Rectal smooth muscle tissue (tissue), 1 donor: ENCODE measurements around the gene MARK2.
"Not testable (repeated sequence)": the region's sequence is repeated elsewhere in the genome, so short reads cannot be mapped to it uniquely, and the experiment has no call there.

Source experiments
- H3K27ac ChIP-seq: one replicate; pipeline ENCODE4 v1.7.0; 2013; ENCODE audit warnings: low read depth, low read length, inconsistent platforms
- H3K27me3 ChIP-seq: one replicate; pipeline ENCODE4 v1.7.0; 2013; ENCODE audit warnings: low read length; ENCODE audit not compliant: control insufficient read depth, insufficient read depth
- H3K36me3 ChIP-seq: one replicate; pipeline ENCODE4 v1.7.0; 2013; ENCODE audit warnings: low read length; ENCODE audit not compliant: control insufficient read depth, insufficient read depth
- H3K4me1 ChIP-seq: one replicate; pipeline ENCODE4 v1.7.0; 2013; ENCODE audit warnings: low read length; ENCODE audit not compliant: control insufficient read depth, insufficient read depth
- H3K4me3 ChIP-seq: one replicate; pipeline ENCODE4 v1.7.0; 2013; ENCODE audit warnings: low read length
- H3K9ac ChIP-seq: one replicate; pipeline ENCODE4 v1.7.0; 2013; ENCODE audit warnings: low read length

MARK2 gene

DNA sequence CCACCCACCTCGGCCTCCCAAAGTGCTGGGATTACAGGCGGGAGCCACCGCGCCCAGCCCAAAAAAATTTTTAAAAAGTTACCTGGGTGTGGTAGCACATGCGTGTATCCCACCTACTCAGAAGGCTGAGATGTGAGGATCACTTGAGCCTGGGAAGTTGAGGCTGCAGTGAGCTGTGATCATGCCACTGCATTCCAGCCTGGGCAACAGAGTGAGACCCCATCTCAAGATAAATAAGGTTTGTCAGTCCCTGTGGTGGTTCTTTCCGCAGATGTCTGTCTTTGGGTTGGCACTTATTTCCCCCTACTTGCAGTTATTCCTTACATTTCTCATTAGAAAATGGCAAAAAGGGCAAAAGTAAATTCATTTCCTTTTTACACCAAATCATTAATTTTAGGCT is 8.0 kb downstream of the MARK2 start:
- Histone ChIP-seq H3K4me1 (no peaks in the 10 kb centered on the region), H3K4me3 (no peak overlapping the region), H3K9ac (no peak overlapping the region), H3K27ac (no peak overlapping the region), H3K36me3 (peaks cover 5% of the 10 kb centered on the region), H3K27me3 (no peaks in the 10 kb centered on the region)

GRCh38 chr11:63847363-63847762 is 8.5 kb downstream of the MARK2 start:
- no peak overlapping the region for H3K4me3 ChIP-seq
- H3K36me3 ChIP-seq: peaks cover 5% of the 10 kb centered on the region
- no peak overlapping the region for H3K27ac ChIP-seq
- no peaks in the 10 kb centered on the region for H3K27me3 ChIP-seq
- no peaks in the 10 kb centered on the region for H3K4me1 ChIP-seq
- no peak overlapping the region for H3K9ac ChIP-seq

DNA sequence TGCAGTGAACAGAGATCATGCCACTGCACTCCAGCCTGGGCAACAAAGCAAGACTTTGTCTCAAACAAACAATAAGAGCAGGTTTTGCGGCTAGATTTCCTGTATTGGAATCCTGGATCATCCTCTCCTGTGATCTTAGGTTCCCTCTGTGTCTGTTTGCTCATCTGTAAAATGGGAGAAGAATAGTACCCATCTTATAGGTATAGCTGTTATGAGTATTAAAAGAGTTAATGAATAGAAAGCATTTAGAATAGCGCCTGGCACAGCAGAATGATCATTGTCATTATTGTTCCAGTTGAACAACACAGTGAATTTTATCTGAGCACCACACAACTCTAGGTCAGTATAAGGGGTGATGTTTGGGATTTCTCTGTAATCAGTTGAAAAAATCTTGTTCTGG is 10.8 kb downstream of the MARK2 start:
- no peaks in the 10 kb centered on the region for H3K4me1 ChIP-seq
- peaks cover 5% of the 10 kb centered on the region for H3K36me3 ChIP-seq
- no peak overlapping the region for H3K9ac ChIP-seq
- H3K27ac ChIP-seq: no peak overlapping the region
- H3K4me3 ChIP-seq: no peak overlapping the region
- H3K27me3 ChIP-seq: no peaks in the 10 kb centered on the region

DNA sequence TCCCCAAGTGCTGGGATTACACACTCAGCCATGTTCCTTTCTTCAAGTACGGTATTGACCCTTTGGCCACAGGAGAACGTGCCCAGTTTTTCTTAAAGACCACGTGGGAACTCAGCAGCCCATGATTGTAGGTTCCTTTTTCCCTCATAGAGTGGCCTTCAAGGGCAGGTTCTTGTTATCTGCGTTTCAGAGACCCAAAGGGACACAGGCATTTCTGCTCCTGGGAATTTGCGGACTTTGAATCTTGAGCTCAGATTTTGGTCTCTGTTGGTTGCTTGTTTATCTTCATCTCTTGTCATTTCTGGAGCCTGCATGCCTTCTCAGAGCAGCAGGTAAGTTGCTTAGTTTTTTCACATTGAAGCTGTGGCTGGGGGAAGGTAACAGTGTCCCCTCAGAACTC is 12.0 kb downstream of the MARK2 start:
- Histone ChIP-seq H3K27ac (no peak overlapping the region), H3K4me3 (peak overlapping the region; percentile 27), H3K27me3 (no peaks in the 10 kb centered on the region), H3K36me3 (peaks cover 2% of the 10 kb centered on the region), H3K9ac (no peak overlapping the region), H3K4me1 (no peaks in the 10 kb centered on the region)

- Histone ChIP-seq H3K27me3 (no peaks in the 10 kb centered on the region), H3K9ac (no peak overlapping the region), H3K4me1 (no peaks in the 10 kb centered on the region), H3K27ac (no peak overlapping the region), H3K36me3 (peaks cover 2% of the 10 kb centered on the region), H3K4me3 (peak overlapping the region; percentile 27)
These were observed 12.5 kb downstream of the MARK2 start for GRCh38 chr11:63851364-63851763.

DNA sequence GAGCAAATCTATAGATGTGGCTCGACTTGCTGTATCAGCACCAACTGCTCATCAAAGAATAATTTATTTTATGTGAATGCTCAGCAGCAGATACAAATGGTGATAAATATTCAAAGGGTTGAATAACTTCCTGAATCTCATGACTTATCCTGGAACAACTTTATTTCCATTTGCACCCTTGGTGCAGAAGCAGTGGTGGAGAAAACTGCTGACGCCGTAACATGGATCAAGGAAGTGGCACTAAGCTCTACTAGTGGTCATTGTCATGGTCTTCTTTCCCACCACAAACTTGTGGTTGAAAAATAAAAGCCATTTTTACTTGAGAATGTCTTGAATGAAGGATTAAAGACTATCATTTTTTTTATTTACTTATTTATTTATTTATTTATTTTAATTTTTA is 14.6 kb downstream of the MARK2 start:
- no peaks in the 10 kb centered on the region for H3K27me3 ChIP-seq
- no peak overlapping the region for H3K4me3 ChIP-seq
- no peaks in the 10 kb centered on the region for H3K4me1 ChIP-seq
- H3K27ac ChIP-seq: no peak overlapping the region
- H3K36me3 ChIP-seq: peaks cover 2% of the 10 kb centered on the region
- H3K9ac ChIP-seq: no peak overlapping the region

GRCh38 chr11:63854696-63855095 is 15.8 kb downstream of the MARK2 start:
- Histone ChIP-seq H3K4me1 (no peaks in the 10 kb centered on the region), H3K9ac (no peak overlapping the region), H3K27ac (no peak overlapping the region), H3K4me3 (no peak overlapping the region), H3K36me3 (peaks cover 2% of the 10 kb centered on the region), H3K27me3 (no peaks in the 10 kb centered on the region)

DNA sequence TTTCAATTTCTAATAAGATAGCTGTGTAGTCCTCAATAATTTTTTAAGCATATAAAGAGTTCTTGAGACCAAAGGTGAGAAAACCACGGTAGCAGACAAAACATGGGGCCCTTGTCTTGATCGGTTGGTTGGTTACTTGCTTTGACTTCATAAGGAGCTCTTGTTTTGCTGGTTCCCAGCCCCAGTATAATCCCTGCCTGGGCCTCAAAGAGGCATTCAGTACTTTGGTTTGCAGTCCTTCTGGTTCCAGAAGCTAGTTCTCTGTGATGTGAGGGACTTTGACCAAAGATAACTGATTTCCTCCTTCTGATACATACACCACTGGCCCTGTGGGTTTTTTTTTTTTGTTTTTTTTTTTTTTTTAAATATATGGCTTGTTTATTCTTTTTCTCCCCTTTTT is 17.1 kb downstream of the MARK2 start:
- no peaks in the 10 kb centered on the region for H3K4me1 ChIP-seq
- H3K4me3 ChIP-seq: no peak overlapping the region
- no peaks in the 10 kb centered on the region for H3K27me3 ChIP-seq
- H3K36me3 ChIP-seq: peaks cover 1% of the 10 kb centered on the region
- no peak overlapping the region for H3K27ac ChIP-seq
- no peak overlapping the region for H3K9ac ChIP-seq

DNA sequence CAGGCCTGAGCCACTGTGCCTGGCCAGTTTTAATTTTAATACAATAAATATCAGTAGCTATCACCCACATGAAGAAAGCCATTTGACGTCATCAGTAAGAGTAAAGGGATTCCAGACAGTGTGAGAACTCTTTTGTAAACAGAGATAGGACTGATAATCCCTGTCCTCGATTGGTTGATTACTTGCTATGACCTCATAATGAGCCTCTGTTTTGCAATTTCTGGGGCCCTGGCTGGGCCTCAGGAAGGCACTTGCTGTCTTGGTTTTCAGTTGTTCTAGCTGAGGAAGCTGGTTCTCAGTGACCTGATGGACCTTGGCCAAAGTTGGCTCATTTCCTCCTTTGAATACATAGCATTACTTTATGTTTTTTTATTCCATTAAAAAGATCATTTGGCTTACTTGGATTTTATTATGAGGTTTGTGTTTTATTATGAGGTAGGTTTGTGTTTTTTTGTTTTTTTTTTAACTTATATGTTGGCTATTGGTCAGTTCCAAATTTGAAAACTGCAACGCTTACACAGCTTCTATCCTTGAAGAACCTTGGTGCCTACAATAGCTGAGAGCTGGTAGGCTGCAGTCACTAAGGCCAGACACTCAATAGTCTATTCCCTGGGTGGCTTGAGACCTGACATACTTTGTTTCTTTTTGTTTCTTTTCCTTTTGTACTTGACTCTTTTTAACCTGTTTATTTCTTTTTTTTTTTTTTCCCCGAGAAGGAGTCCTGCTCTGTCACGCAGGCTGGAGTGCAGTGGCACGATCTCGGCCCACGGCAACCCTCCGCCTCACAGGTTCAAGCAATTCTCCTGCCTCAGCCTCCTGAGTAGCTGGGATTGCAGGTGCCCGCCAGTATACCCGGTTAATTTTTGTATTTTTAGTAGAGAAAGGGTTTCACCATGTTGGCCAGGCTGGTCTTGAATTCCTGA is 20.0 kb downstream of the MARK2 start:
- Histone ChIP-seq H3K36me3 (peaks cover 4% of the 10 kb centered on the region), H3K27ac (no peak overlapping the region), H3K27me3 (no peaks in the 10 kb centered on the region), H3K4me3 (no peak overlapping the region), H3K4me1 (no peaks in the 10 kb centered on the region), H3K9ac (no peak overlapping the region)

GRCh38 chr11:63862923-63863322 is 24.0 kb downstream of the MARK2 start:
- H3K36me3 ChIP-seq: peaks cover 4% of the 10 kb centered on the region
- no peak overlapping the region for H3K4me3 ChIP-seq
- no peaks in the 10 kb centered on the region for H3K4me1 ChIP-seq
- no peaks in the 10 kb centered on the region for H3K27me3 ChIP-seq
- H3K27ac ChIP-seq: no peak overlapping the region
- H3K9ac ChIP-seq: no peak overlapping the region

DNA sequence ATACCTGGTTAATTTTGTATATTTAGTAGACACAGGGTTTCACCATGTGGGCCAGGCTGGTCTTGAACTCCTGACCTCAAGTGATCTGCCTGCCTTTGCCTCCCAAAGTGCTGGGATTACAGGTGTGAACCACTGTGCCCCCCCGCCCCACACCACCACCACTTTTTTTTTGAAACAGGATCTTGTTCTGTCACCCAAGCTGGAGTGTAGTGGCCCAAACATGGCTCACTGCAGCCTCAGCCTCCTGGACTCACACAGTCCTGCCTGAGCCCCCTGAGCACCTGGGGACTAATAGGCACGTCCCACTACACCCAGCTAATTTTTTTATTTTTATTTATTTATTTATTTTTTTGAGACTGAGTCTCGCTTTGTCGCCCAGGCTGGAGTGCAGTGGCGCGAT is 24.7 kb downstream of the MARK2 start:
- not testable (repeated sequence) for H3K9ac ChIP-seq, H3K27ac ChIP-seq, H3K4me3 ChIP-seq, H3K4me1 ChIP-seq, H3K27me3 ChIP-seq, H3K36me3 ChIP-seq

DNA sequence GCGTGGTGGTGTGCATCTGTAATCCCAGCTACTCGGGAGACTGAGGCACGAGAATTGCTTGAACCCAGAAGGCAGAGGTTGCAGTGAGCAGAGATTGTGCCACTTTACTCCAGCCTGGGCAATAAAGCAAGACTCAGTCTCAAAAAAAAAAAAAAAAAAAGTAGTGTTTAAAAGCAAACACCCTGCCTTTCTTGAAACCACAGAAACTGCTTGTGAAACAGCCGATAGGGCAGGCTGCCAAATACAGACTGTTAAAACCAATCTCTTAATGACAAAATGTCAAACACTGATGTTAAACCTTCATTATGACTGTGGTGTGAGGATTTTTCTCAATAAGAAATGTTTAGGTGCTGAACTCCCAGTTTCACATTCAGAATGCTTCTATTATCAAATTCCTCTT is 27.3 kb downstream of the MARK2 start:
- peaks cover 4% of the 10 kb centered on the region for H3K4me1 ChIP-seq
- no peaks in the 10 kb centered on the region for H3K27me3 ChIP-seq
- H3K9ac ChIP-seq: no peak overlapping the region
- H3K27ac ChIP-seq: no peak overlapping the region
- no peak overlapping the region for H3K4me3 ChIP-seq
- H3K36me3 ChIP-seq: peaks cover 4% of the 10 kb centered on the region

DNA sequence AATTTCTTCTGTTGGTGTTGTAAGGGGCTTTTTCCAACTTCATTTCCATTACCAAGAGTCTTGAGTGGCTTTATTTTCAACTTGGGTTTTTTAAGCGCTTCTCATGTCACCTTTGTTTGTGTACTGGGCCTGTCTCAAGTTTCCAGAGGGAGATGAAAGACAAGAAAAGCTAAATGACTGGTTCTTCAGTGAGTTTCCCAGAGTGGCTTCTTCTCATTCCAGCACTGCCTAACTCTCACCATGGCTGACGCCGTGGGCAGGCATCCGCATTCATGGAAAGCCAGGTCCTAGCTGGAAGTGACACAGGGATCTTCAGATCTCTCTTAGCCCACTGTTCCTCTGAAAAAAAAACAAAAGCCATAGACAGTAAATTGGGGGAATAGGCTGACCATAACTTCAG is 28.6 kb downstream of the MARK2 start:
- Histone ChIP-seq H3K9ac (no peak overlapping the region), H3K4me3 (no peak overlapping the region), H3K4me1 (peaks cover 11% of the 10 kb centered on the region), H3K27ac (no peak overlapping the region), H3K36me3 (no peaks in the 10 kb centered on the region), H3K27me3 (no peaks in the 10 kb centered on the region)
